Stimulated activated effector memory CD8-positive, alpha-beta T cell treated with anti-CD3 and anti-CD28 coated beads, Interleukin-12 subunit alpha, Interleukin-12 subunit beta, amount 100 ng/mL, for 72 hours (primary cell): ENCODE measurements around the gene CHORDC1.
"Not testable (repeated sequence)": the region's sequence is repeated elsewhere in the genome, so short reads cannot be mapped to it uniquely, and the experiment has no call there.

ENCODE experiments used
- ATAC-seq: fragments of 150-1000 bp; cut with Tn5 transposase; 2 replicates; pipeline ENCODE4 v1.10.0; 2021
- DNase-seq, 2 donors: peaks; one replicate each; pipeline ENCODE4 v3.0.0; 2021 to 2022; ENCODE audit warnings: low spot score in 2 of 2
- H3K27ac Mint-ChIP-seq: one replicate; pipeline ENCODE4 v1.8.0; 2022; ENCODE audit warnings: mild to moderate bottlenecking, mixed read lengths
- H3K36me3 Mint-ChIP-seq: one replicate; pipeline ENCODE4 v1.8.0; 2022; ENCODE audit warnings: mild to moderate bottlenecking, mixed read lengths
- H3K4me1 Mint-ChIP-seq: one replicate; pipeline ENCODE4 v1.8.0; 2022; ENCODE audit warnings: mixed read lengths
- H3K4me3 Mint-ChIP-seq: one replicate; pipeline ENCODE4 v1.8.0; 2022; ENCODE audit warnings: mild to moderate bottlenecking, mixed read lengths
- H3K9me3 Mint-ChIP-seq: one replicate; pipeline ENCODE4 v1.8.0; 2022; ENCODE audit warnings: mixed read lengths

Gene CHORDC1

GRCh38 chr11:90222459-90223247, at the start of gene CHORDC1:
CHORDC1 (minus strand) TSS chr11:90223049; CDS start chr11:90222954, 95 bp downstream.
- H3K4me3 Mint-ChIP-seq, result peak within 1 kb of the TSS; percentile 97
- DNase-seq, result peak; percentile 93 to 99
- peaks cover 39% of the 10 kb centered on the region for H3K36me3 Mint-ChIP-seq
- peak within 1 kb of the TSS; percentile 95 for H3K27ac Mint-ChIP-seq
- ATAC-seq, result peak; percentile 96
- H3K4me1 Mint-ChIP-seq, result peaks cover 45% of the 10 kb centered on the region
- no peaks in the 10 kb centered on the region for H3K9me3 Mint-ChIP-seq

- ATAC-seq (peak; percentile 39), DNase-seq (no peak)
- Mint-ChIP-seq H3K9me3 (no peaks in the 10 kb centered on the region), H3K36me3 (no peaks in the 10 kb centered on the region), H3K4me1 (peaks cover 10% of the 10 kb centered on the region), H3K4me3 (no peak overlapping the region), H3K27ac (no peak overlapping the region)
Measured at GRCh38 chr11:90257158-90257525, 34.3 kb upstream of the CHORDC1 start.

GRCh38 chr11:90256404-90257157, 33.7 kb upstream of the CHORDC1 start:
- peak; percentile 46 for ATAC-seq
- H3K27ac Mint-ChIP-seq, result no peak overlapping the region
- no peaks in the 10 kb centered on the region for H3K9me3 Mint-ChIP-seq
- H3K4me1 Mint-ChIP-seq, result peaks cover 13% of the 10 kb centered on the region
- DNase-seq, result no peak
- H3K4me3 Mint-ChIP-seq, result no peak overlapping the region
- no peaks in the 10 kb centered on the region for H3K36me3 Mint-ChIP-seq

GRCh38 chr11:90254065-90254464, 31.2 kb upstream of the CHORDC1 start:
- DNase-seq, result no peak
- H3K4me3 Mint-ChIP-seq, result no peak overlapping the region
- H3K9me3 Mint-ChIP-seq, result no peaks in the 10 kb centered on the region
- ATAC-seq, result no peak
- no peak overlapping the region for H3K27ac Mint-ChIP-seq
- H3K36me3 Mint-ChIP-seq, result no peaks in the 10 kb centered on the region
- peaks cover 19% of the 10 kb centered on the region for H3K4me1 Mint-ChIP-seq

- Mint-ChIP-seq H3K4me3 (no peak overlapping the region), H3K9me3 (no peaks in the 10 kb centered on the region), H3K27ac (no peak overlapping the region), H3K36me3 (no peaks in the 10 kb centered on the region), H3K4me1 (peaks cover 19% of the 10 kb centered on the region)
- DNase-seq (no peak), ATAC-seq (no peak)
Measured at GRCh38 chr11:90252053-90252452, 29.2 kb upstream of the CHORDC1 start.

- DNase-seq (no peak), ATAC-seq (peak; percentile 28)
- Mint-ChIP-seq H3K4me3 (peak overlapping the region; percentile 17), H3K27ac (no peak overlapping the region), H3K36me3 (no peaks in the 10 kb centered on the region), H3K9me3 (no peaks in the 10 kb centered on the region), H3K4me1 (peaks cover 19% of the 10 kb centered on the region)
Measured at GRCh38 chr11:90251599-90251998, 28.8 kb upstream of the CHORDC1 start.

- DNase-seq, result no peak
- no peaks in the 10 kb centered on the region for H3K9me3 Mint-ChIP-seq
- peak overlapping the region; percentile 17 for H3K4me3 Mint-ChIP-seq
- no peak for ATAC-seq
- peaks cover 16% of the 10 kb centered on the region for H3K4me1 Mint-ChIP-seq
- H3K27ac Mint-ChIP-seq, result no peak overlapping the region
- H3K36me3 Mint-ChIP-seq, result no peaks in the 10 kb centered on the region
Measured at GRCh38 chr11:90250970-90251369, 28.1 kb upstream of the CHORDC1 start.

GRCh38 chr11:90246468-90246867, 23.6 kb upstream of the CHORDC1 start:
- Mint-ChIP-seq H3K4me3 (no peak overlapping the region), H3K27ac (no peak overlapping the region)

GRCh38 chr11:90243534-90243933, 20.7 kb upstream of the CHORDC1 start:
- Mint-ChIP-seq H3K4me3 (no peak overlapping the region), H3K9me3 (no peaks in the 10 kb centered on the region), H3K4me1 (no peaks in the 10 kb centered on the region), H3K36me3 (no peaks in the 10 kb centered on the region), H3K27ac (no peak overlapping the region)
- no peak for DNase-seq
- no peak for ATAC-seq

More at GRCh38 chr11:90246468-90246867, 23.6 kb upstream of the CHORDC1 start:
- no peak for ATAC-seq
- Mint-ChIP-seq H3K4me1 (peaks cover 6% of the 10 kb centered on the region), H3K36me3 (no peaks in the 10 kb centered on the region), H3K9me3 (no peaks in the 10 kb centered on the region)
- no peak for DNase-seq

GRCh38 chr11:90242894-90243416, 20.1 kb upstream of the CHORDC1 start:
- no peaks in the 10 kb centered on the region for H3K36me3 Mint-ChIP-seq
- H3K27ac Mint-ChIP-seq, result no peak overlapping the region
- DNase-seq, result no peak
- no peak overlapping the region for H3K4me3 Mint-ChIP-seq
- H3K4me1 Mint-ChIP-seq, result no peaks in the 10 kb centered on the region
- ATAC-seq, result no peak
- no peaks in the 10 kb centered on the region for H3K9me3 Mint-ChIP-seq

- Mint-ChIP-seq H3K36me3 (no peaks in the 10 kb centered on the region), H3K4me1 (no peaks in the 10 kb centered on the region), H3K9me3 (no peaks in the 10 kb centered on the region), H3K4me3 (no peak overlapping the region), H3K27ac (no peak overlapping the region)
- no peak for DNase-seq
- no peak for ATAC-seq
Measured at GRCh38 chr11:90241414-90241813, 18.6 kb upstream of the CHORDC1 start.

- H3K9me3 Mint-ChIP-seq, H3K4me1 Mint-ChIP-seq, DNase-seq, H3K36me3 Mint-ChIP-seq, ATAC-seq, H3K27ac Mint-ChIP-seq: not testable (repeated sequence)
- peak overlapping the region; percentile 9 for H3K4me3 Mint-ChIP-seq
Measured at GRCh38 chr11:90239967-90240636, 17.3 kb upstream of the CHORDC1 start.

GRCh38 chr11:90237004-90237403, 14.2 kb upstream of the CHORDC1 start:
- Mint-ChIP-seq H3K4me3 (no peak overlapping the region), H3K36me3 (no peaks in the 10 kb centered on the region), H3K4me1 (no peaks in the 10 kb centered on the region), H3K27ac (no peak overlapping the region), H3K9me3 (no peaks in the 10 kb centered on the region)
- DNase-seq (no peak), ATAC-seq (no peak)

- Mint-ChIP-seq H3K9me3 (no peaks in the 10 kb centered on the region), H3K36me3 (no peaks in the 10 kb centered on the region), H3K4me1 (no peaks in the 10 kb centered on the region), H3K4me3 (no peak overlapping the region), H3K27ac (no peak overlapping the region)
- ATAC-seq, result no peak
- no peak for DNase-seq
Measured at GRCh38 chr11:90235526-90235925, 12.7 kb upstream of the CHORDC1 start.

GRCh38 chr11:90234977-90235376, 12.1 kb upstream of the CHORDC1 start:
- H3K4me3 Mint-ChIP-seq, result no peak overlapping the region
- no peak for DNase-seq
- no peaks in the 10 kb centered on the region for H3K36me3 Mint-ChIP-seq
- H3K4me1 Mint-ChIP-seq, result no peaks in the 10 kb centered on the region
- ATAC-seq, result no peak
- H3K27ac Mint-ChIP-seq, result no peak overlapping the region
- H3K9me3 Mint-ChIP-seq, result no peaks in the 10 kb centered on the region
